AG09319 (cell line): ENCODE results near the gene TMEM255B.

Experiments used
- DNase-seq: peaks from one replicate; pipeline ENCODE4 v3.0.0-alpha.2; 2010; ENCODE audit warnings: low read depth; ENCODE audit errors: extremely low read depth
- TF ChIP-seq, protein P1 (sequence below): IDR thresholded peaks from 2 replicates; pipeline ENCODE4 v1.5.1; 2011; ENCODE audit warnings: low read depth, mild to moderate bottlenecking, inconsistent platforms, low read length, moderate library complexity

The TMEM255B gene

DNA sequence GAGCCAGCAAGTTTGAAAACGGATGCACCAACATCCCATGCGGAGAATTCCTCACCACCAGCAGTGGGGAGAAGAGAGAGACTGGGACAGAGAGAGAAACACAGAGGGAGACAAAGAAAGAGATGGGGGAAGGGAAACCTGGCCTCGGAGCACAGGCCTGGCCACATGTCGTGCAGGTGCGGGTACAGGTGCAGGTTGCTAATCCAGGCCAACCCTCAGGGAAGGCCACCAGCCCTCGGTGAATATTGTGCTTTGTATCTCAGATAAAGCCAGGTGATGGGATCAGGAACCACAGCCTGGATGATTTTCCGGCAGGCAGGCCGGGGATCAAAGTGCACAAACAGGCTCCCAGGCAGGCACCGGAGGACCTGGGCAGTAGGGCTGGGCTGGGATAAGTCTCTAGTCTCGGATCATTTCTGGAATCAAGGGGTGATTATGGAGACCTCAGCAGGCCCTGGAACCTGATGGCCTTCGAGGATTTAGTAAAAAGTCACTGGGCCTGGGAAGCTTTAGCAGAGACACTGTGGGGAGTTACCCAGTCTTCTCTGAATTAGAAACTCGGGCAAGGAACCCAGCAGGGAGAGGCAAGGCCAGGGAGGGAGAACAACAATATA lies 101.1 kb downstream of the TMEM255B start:
- no peak for DNase-seq

DNA sequence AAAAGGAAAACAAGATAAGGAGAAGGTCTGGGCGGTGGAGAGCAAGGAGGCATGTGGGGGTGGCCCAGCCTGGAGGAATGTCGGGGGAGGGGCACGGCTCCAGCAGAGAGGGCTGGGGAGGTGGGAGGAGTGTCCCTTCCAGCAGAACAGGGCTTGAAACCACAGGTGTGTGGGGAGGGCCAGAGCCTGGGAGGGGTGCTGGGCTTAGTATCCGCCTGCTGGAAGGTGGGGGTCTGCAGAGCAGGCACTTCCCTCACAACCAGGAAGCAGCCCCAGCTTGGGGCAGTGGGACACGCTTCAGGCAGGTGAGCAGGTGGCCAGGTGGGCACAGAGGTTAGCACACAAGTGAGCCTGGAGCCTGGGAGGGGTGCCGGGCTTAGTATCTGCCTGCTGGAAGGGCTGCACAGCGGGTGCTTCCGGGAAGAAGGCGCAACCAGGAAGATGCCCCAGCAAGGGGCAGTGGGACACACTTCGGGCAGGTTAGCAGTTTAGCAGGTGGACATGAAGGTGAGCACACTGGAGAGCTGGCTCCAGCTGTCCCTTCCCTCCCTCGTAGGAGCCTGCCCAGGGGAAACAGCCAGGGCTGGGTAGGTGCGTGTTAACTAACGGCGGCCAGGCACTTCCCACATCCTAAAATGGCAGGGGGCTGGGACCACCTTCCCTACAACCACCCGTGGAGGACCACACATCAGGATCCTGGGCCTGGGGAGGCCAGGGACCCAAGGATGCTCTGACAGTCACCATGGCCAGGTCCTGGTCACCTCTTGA lies 101.8 kb downstream of the TMEM255B start:
- no peak for DNase-seq
- TF ChIP-seq, protein P1, sequence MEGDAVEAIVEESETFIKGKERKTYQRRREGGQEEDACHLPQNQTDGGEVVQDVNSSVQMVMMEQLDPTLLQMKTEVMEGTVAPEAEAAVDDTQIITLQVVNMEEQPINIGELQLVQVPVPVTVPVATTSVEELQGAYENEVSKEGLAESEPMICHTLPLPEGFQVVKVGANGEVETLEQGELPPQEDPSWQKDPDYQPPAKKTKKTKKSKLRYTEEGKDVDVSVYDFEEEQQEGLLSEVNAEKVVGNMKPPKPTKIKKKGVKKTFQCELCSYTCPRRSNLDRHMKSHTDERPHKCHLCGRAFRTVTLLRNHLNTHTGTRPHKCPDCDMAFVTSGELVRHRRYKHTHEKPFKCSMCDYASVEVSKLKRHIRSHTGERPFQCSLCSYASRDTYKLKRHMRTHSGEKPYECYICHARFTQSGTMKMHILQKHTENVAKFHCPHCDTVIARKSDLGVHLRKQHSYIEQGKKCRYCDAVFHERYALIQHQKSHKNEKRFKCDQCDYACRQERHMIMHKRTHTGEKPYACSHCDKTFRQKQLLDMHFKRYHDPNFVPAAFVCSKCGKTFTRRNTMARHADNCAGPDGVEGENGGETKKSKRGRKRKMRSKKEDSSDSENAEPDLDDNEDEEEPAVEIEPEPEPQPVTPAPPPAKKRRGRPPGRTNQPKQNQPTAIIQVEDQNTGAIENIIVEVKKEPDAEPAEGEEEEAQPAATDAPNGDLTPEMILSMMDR: no peak

More for the DNA sequence above, 101.1 kb downstream of the TMEM255B start:
- TF ChIP-seq, protein P1: no peak

DNA sequence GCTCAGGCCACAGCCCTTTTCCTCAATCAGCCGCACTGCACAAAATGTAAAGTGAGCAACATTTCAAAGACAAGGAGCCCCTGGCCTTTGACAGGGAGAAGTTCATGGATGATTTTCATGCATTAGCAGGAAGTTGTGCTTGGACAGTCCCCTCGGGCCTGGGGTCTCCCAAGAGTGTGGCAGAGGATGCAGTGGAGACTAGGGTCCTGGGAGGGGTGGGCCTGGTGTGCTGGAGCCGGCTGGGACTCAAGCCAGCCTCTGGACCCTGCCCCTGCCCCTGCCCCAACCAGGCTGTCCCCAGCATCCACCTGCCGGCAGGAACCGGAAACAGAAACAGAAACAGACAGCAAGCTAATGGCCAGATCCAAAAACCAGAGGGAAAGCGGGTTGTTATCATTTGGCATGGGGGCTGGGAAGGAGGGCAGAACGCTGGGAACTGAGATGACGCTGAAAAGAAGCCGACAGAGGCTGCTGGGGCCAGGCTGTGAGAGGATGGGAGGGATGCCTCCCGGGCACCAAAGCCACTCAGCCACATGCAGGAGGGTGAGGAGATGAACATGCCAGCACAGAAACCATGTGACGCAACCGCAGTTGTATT lies 102.5 kb downstream of the TMEM255B start:
- TF ChIP-seq, protein P1: no peak
- no peak for DNase-seq

DNA sequence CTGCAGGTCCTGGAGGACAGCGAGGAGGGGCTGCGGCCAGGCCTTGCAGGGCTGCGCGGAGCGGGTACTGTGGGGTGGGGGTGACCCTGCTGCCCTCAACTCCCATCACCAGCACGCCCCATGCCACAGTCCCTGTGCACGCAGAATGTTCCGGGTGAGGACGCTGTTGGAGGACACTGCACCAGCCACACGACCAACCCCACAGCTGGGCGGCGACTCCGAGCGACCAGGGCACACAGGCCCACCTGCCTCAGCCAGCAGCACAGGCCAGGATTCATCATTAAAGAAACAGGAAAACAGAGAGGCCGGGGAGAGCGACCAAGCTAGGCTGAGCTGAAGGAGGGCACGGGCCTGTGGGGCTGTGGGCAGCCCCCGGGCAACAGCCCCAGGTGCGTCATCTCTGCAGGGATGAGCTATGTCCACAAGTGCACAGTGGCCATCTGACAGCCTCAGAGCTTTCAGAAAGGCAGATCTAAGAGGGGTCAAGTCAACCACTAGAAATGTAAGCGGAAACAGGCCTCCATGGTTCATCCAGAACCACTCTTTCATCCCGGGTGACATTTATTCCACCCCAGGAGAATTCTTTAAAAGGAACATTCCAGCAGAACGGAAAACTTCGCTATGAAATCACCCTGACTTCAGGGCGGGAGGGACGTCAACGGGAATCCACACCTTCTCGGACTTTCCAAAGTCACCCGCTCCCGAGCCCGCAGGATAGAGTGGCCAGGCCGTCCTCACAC lies 103.3 kb downstream of the TMEM255B start:
- TF ChIP-seq, protein P1: no peak
- DNase-seq: no peak

DNA sequence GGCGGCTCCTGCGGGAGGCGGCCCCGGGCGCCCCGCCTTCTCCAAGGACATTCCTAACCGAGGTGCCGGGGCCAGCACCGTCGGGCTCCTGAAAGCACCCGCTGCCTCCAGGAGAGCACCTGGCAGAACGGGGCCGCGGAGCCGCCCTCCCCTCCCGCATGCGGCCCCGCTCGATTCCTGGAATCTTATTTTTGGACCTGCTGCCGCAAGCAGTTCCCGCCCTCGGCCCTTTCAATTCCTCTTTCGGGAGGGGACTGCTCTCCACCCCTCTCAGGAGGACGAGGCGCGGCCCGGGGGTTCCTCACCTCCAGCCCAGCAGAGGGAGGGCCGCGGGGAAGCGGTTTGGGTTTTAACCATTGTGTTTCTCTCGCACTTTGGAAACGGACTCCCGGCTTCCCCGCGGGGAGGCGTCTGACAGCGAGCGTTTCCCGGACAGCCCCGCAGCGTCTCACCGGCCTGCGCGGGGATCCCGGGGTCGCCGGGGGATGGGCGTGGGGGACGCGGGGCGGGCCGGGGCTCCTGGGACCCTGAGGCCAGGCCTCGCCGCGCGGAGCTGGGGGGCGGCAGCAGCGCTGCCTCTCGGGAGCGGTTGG lies 104.0 kb downstream of the TMEM255B start:
- TF ChIP-seq, protein P1: peak; percentile 17
- no peak for DNase-seq

DNA sequence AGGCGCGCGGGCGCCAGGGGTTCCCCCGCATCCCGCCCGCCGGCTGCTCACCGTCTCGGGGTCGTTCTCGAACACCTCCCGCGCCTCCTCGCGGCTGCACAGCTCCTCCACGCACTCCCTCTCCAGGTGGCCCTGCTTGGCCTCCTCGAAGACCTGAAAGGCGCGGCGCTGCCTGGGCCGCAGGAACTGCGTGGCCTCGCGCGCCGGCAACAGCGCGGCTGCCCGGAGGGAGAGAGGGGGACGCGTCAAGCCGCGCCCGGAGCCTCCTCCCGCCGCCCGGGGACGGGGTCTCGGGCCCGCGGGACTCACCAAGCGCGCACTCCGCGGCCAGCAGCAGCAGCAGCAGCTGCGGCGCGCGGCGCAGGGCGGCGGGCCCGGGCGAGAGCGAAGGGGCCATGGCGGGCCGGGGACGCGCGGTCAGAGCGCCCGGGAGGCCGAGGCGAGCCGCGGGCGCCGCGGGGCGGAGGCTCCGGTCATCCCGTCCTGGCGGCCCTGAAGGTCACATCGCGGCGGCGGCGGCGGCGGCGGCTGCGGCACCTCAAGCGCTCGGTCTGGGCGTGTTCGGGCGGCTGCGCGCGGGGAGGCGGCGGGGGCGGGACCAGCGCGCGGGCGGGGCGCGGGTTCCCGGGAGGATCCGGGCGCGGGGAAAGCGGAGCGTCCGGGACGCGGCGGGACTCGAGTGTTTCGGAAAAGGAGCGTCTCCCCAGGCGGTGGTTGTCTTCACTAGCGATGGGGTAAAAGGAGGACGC lies 104.7 kb downstream of the TMEM255B start, which contains the start of gene GAS6:
Gene GAS6 (minus strand): TSS at position 553 of the 749 bp plus-strand sequence. CDS start 156 bp downstream, at position 397.
- TF ChIP-seq, protein P1: no peak
- no peak for DNase-seq
